GM21390 (cell line): Measurements from ENCODE around the gene POC1A.

Experiments used
- ATAC-seq: cut with Tn5 transposase; IDR thresholded peaks from one replicate; pipeline ENCODE4 v1.9.1; 2021; ENCODE audit not compliant: unreplicated experiment

POC1A gene

DNA sequence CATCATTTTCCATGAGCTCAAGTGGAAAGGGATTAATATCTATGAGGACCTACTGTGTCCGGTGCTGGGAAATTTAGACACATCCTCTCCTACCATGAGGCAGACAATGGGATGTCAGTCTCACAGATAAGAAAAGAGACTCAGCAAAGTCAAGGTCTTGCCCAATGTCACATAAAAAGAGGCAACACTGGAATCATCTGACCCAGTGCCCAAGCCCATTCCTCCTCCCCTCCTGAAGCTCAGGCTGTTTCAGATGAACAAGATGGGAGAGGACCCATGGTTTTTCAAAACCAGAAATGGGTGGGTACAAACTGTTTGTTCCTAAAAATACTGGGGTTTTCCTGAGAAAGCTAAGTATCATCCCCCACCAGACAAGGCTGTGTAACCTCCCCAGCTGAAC is 22.2 kb downstream of the POC1A start:
- no peak for ATAC-seq

- ATAC-seq = no peak
Measured at GRCh38 chr3:52130966-52131622, 23.1 kb downstream of the POC1A start.

GRCh38 chr3:52128118-52128683 is 26.0 kb downstream of the POC1A start:
- ATAC-seq = no peak

DNA sequence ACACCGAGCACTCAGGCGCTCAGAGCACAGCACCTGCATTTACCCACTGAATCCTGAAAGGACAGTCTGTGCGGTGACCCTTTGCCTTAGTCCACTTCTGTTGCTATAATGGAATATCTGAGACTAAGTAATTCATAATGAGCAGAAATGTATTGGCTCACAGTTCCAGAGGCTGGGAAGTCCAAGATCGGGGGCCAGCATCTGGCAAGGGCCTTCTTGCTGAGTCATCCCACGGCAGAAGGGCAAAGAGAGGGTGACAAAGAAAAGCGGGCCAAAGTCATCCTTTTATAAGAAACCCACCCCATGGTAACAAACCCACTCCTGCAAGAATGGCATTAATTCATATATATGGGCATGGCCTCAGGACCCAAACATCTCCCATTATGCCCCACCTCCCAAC is 27.7 kb downstream of the POC1A start:
- ATAC-seq = no peak

DNA sequence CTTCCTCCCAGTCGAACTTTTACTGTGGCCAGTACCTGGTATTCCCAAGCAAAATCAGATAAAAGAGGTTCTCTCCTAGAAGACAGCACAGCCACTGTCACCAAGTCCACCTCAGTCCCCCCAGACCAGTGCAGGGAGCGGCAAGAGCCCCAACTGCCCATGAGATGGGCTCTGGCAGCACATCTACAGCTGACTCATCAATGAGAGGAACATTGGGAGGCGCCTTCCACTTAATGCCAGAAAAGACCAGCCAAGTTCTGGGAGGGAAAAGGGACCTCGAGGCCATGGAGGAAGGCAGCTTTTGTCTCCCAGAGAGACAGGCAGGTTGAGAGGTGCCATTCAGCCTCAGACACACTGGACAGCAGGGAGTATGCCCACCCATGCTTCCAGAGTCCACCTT is 28.2 kb downstream of the POC1A start:
- ATAC-seq = no peak

GRCh38 chr3:52124766-52125165 is 29.5 kb downstream of the POC1A start:
- ATAC-seq = no peak

DNA sequence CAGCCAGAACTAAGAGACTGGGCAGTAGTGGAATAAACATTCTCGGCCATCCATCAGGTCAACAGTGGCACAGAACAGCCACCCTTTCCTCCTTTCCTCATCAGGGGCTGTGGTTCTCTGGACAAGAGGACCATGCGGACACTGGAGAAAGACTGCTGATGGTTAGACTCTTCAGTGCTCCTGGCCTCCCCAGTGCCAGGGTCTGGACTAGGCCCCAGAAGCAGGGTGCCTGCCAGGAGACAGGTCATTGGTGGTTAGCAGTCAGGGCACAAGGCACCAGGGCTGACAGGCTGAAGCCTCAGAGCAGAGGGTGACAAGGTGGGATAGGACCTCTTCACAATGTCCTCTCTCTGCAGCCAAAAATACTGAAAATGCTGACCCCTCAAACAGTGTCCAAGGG is 30.1 kb downstream of the POC1A start:
- no peak for ATAC-seq

GRCh38 chr3:52123106-52123725 is 31.0 kb downstream of the POC1A start:
- no peak for ATAC-seq

DNA sequence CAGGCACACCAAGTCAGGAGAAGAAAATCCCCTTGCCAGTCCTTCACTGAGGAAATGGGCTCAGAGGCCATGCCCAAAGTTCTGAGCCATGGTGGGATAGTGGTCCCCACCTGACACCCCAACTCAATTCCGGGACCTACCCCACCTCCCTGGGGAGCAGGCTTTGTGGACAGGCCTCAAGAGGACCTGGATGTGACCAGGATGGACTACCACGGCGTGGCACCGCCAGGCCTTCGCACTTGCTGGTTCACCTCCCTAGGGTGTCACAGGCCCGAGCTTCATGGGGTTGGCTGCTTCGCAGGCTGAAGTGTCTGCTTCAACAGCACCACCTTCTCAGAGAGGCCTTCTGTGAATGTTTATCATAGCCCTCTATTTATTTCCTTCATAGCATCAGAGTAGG is 31.7 kb downstream of the POC1A start:
- no peak for ATAC-seq

DNA sequence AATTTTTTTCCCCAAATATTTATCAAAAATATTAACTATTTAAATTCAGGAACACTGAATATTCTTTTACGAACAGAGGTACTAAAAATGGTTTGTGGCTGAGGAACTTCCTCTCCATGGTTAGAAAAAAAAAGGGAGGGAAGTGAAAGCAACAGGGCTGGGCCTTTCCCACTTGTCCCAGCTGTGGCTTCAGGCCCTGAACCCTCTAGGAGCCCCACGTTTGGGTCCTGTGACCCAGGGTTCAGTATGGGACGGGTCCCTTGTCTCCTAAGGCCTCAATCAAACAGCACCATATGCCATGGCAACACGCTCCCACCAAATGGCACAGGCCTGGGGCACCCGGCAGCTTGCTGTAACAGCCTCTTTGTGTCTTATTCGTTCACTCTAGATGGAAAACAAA is 32.4 kb downstream of the POC1A start:
- no peak for ATAC-seq

GRCh38 chr3:52121464-52121805 is 32.8 kb downstream of the POC1A start:
- ATAC-seq = peak; percentile 59

GRCh38 chr3:52120556-52121463 is 33.4 kb downstream of the POC1A start:
- peak; percentile 18 for ATAC-seq

GRCh38 chr3:52119826-52120225 is 34.4 kb downstream of the POC1A start:
- ATAC-seq = no peak

DNA sequence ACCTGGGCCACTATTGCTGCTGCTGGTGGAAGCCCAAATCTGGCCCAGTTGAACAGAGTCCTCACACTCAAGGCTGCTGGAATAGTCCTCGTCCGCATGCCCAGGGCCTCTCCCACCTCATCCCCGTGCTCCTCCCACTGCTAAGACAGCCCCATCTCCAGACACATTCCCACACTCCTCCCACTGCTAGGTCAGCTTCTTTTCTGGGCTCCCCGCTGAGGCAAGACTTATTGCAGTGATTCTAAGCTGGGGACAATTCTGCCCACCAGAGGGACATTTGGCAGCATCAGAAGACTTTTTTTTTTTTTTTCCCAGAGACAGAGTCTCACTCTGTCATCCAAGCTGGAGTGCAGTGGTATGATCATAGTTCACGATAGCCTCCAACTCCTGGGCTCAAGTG is 35.1 kb downstream of the POC1A start:
- ATAC-seq = no peak

DNA sequence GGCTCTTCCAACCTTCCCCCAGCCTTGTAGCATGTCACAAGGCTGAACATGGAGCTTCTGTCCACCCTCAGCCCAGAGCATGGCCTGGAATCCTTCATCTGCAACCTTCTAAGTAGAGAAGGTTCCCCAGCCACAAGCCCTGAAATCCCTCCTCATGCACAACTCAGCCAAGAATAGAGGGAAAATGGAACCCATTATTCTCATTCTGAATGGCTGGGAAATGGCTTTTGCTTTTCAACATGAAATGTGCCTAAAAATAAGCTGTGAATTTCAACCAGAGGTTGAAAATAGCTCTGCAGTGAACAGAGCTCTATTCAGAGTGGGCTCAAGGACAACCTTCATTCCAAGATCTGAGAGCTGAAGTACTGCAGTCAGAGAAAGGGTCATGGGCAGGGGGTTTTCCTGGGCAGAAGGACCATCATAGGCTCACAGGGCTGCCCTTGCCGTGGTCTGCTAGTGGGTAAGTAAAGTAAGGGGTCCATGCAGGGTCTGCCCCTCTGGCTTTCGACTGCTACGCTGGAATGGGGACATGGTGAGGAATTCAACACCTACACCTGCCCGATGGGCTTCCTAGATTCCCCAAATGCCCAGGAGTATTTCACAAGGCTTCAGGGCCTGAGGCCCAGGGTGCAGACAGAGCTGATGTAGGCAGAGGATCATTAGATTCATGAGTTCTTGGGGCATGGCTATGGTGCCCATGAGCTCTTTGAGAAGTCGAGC is 35.9 kb downstream of the POC1A start:
- ATAC-seq = no peak

GRCh38 chr3:52117537-52117936 is 36.7 kb downstream of the POC1A start:
- ATAC-seq = no peak

DNA sequence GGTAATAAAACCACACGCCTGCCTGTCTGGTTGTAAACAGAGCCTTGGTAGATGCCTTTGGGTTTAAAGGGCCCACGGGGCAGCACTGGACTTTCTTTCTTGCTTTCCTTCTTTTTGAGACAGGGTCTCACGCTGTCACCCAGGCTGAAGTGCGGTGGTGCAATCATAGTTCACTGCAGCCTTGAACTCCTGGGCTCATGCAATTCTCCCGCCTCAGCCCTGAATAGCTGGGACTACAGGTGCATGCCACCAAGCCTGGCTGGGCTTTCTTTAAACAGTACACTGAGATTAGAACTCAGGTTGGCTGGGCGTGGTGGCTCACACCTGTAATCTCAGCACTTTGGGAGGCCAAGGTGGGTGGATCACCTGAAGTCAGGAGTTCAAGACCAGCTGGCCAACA is 42.2 kb downstream of the POC1A start:
- no peak for ATAC-seq

DNA sequence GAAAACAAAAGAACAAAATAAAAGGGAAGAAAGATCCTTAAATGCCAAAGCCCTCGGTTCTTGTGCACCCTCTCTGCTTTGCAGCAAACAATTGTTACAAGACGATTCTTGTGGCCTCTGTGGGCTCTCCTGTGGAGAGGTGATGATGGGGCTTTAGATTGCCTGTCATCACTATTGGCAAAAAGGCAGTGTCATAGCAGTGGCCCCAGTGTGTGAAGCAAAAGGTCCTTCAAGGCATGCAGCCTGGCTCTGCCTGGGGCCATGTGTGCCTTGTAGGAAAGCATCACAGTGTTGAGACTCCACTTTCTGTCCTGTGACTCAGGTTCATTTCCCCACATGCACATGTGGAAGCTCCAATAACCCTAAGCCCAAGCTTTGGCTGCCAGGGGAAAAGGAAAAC is 43.7 kb downstream of the POC1A start:
- no peak for ATAC-seq

DNA sequence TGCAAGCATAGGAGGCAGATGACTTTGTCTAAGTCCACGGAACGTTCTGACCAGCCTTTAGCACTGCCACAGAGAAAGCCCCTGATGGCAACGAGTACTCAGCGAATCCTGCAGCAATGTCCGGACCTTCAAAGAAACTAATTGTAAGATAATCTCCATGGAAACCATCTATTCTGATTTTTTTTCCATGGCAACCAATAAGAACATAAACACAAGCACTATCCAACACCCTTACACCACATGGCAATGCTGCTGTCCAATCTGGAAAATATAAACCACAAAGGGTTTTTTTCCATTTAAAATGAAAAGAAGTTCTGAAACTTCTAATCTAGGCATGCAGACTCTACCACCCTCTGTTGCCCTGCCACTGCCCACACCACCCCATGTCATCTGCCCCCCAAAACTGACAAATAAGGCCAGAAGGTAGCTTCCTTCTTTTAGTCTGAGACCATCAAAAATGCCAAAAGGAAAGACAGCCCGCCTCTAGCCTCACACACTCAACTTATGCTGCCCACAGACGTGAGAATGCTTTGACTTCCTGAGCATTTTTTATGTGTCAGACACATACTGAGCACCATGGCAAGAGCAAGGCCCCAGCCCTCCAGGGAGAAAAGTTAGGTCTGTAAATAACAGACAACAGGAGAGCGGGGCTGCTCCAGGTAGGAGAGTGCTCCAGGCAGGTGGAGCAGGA is 44.5 kb downstream of the POC1A start:
- ATAC-seq = no peak
